Calu3 (cell line): Measurements from ENCODE around the gene MSANTD7. TPM values are rescaled to one million over a fixed set of nuclear protein-coding genes. Genes with fewer than 3 reads are reported as not detected.
A peak's percentile ranks its signal among the peaks of the same experiment; 100 is the strongest.
"Not testable (repeated sequence)": the region's sequence is repeated elsewhere in the genome, so short reads cannot be mapped to it uniquely, and the experiment has no call there.

Source experiments
- BruUV-seq: library from RNA; stranded (reverse); fragments of 400-500 nt; replicated peaks from 2 replicates; lab custom pipeline; 2021; lab: Mats Ljungman, UMichigan
- CTCF ChIA-PET: fragments of 300-600 bp; sonication (Branson Sonifier 250); formaldehyde crosslinking; loops from one replicate; lab custom pipeline; 2022; ENCODE audit warnings: antibody characterized with exemption; lab: Charles Lee
- DNase-seq: peaks from one replicate; pipeline ENCODE4 v3.0.0; 2022
- H3K27ac Mint-ChIP-seq: one replicate; pipeline ENCODE4 v1.8.0; 2022; ENCODE audit warnings: mixed read lengths; ENCODE audit not compliant: unreplicated experiment
- H3K27me3 Mint-ChIP-seq: one replicate; pipeline ENCODE4 v1.8.0; 2022; ENCODE audit warnings: mixed read lengths; ENCODE audit not compliant: unreplicated experiment
- H3K36me3 Mint-ChIP-seq: one replicate; pipeline ENCODE4 v1.8.0; 2022; ENCODE audit warnings: mild to moderate bottlenecking, moderate library complexity, mixed read lengths; ENCODE audit not compliant: insufficient read depth, unreplicated experiment
- H3K4me1 Mint-ChIP-seq: one replicate; pipeline ENCODE4 v1.8.0; 2022; ENCODE audit warnings: mild to moderate bottlenecking, low read depth, mixed read lengths; ENCODE audit not compliant: unreplicated experiment
- H3K4me3 Mint-ChIP-seq: one replicate; pipeline ENCODE4 v1.8.0; 2022; ENCODE audit warnings: mild to moderate bottlenecking, low read depth, moderate library complexity, mixed read lengths; ENCODE audit not compliant: unreplicated experiment
- H3K9me3 Mint-ChIP-seq: one replicate; pipeline ENCODE4 v1.8.0; 2022; ENCODE audit warnings: low read depth, mixed read lengths; ENCODE audit not compliant: unreplicated experiment
- CTCF ChIP-seq: fragments of 200-600 bp; IDR thresholded peaks from one replicate; pipeline ENCODE4 v1.8.0; 2022; ENCODE audit warnings: antibody characterized with exemption; ENCODE audit not compliant: unreplicated experiment
- intact Hi-C: fragments of 100-400 bp; cut with micrococcal nuclease; formaldehyde crosslinking; loops from one replicate; pipeline ENCODE4 v1.10.0; 2022; ENCODE audit not compliant: unreplicated experiment
- total RNA-seq: library from RNA; stranded (reverse); gene quantifications from 2 replicates; pipeline ENCODE4 v1.2.3, GENCODE V29; 2022

Gene MSANTD7
- total RNA-seq, 1 experiment from 2014 or later = 21.9 TPM

GRCh38 chr10:14859775-14860174, 21.7 kb downstream of the MSANTD7 start:
- BruUV-seq = no TSS peak
- Mint-ChIP-seq H3K27me3 (no peaks in the 10 kb centered on the region), H3K4me3 (no peak overlapping the region), H3K9me3 (no peaks in the 10 kb centered on the region), H3K4me1 (peaks cover 14% of the 10 kb centered on the region), H3K27ac (peak overlapping the region; percentile 31), H3K36me3 (peaks cover 7% of the 10 kb centered on the region)
- intact Hi-C loops = no loop called here
- CTCF ChIA-PET = no interaction called here
- no peak for DNase-seq
- no peak for TF ChIP-seq CTCF

GRCh38 chr10:14860791-14861190, 22.7 kb downstream of the MSANTD7 start:
- Mint-ChIP-seq H3K4me1 (peaks cover 14% of the 10 kb centered on the region), H3K27me3 (no peaks in the 10 kb centered on the region), H3K27ac (peak overlapping the region; percentile 31), H3K9me3 (no peaks in the 10 kb centered on the region), H3K36me3 (peaks cover 7% of the 10 kb centered on the region), H3K4me3 (no peak overlapping the region)
- TF ChIP-seq CTCF = no peak
- CTCF ChIA-PET = interaction anchor here (0.6 kb wide), 1 partner anchor 24 kb away, joined by 3 read pairs; no protein-coding TSS in a partner anchor
- DNase-seq = no peak
- BruUV-seq = no TSS peak
- intact Hi-C loops = no loop called here

GRCh38 chr10:14864466-14864865, 26.4 kb downstream of the MSANTD7 start:
- H3K27ac Mint-ChIP-seq, intact Hi-C loops, BruUV-seq, DNase-seq, H3K27me3 Mint-ChIP-seq, H3K9me3 Mint-ChIP-seq, H3K4me3 Mint-ChIP-seq: not testable (repeated sequence)
- CTCF ChIA-PET = interaction anchor here (0.7 kb wide), 1 partner anchor 276 kb away, joined by 13 read pairs; no protein-coding TSS in a partner anchor
- H3K36me3 Mint-ChIP-seq = peaks cover 15% of the 10 kb centered on the region
- peaks cover 14% of the 10 kb centered on the region for H3K4me1 Mint-ChIP-seq

GRCh38 chr10:14864871-14865270, 26.8 kb downstream of the MSANTD7 start:
- Mint-ChIP-seq H3K4me1 (peaks cover 13% of the 10 kb centered on the region), H3K36me3 (peaks cover 19% of the 10 kb centered on the region)
- intact Hi-C loops, H3K27ac Mint-ChIP-seq, BruUV-seq, DNase-seq, H3K9me3 Mint-ChIP-seq, H3K27me3 Mint-ChIP-seq, CTCF ChIA-PET, H3K4me3 Mint-ChIP-seq: not testable (repeated sequence)

- no peak for TF ChIP-seq CTCF
Measured at GRCh38 chr10:14873090-14873760, 35.1 kb downstream of the MSANTD7 start.

More at GRCh38 chr10:14873090-14873760, 35.1 kb downstream of the MSANTD7 start:
- no peak overlapping the region for H3K27ac Mint-ChIP-seq
- H3K36me3 Mint-ChIP-seq = peaks cover 29% of the 10 kb centered on the region
- H3K4me1 Mint-ChIP-seq = peaks cover 12% of the 10 kb centered on the region
- BruUV-seq = no TSS peak
- no peak for DNase-seq
- H3K4me3 Mint-ChIP-seq = no peak overlapping the region
- no peaks in the 10 kb centered on the region for H3K9me3 Mint-ChIP-seq
- CTCF ChIA-PET = no interaction called here
- intact Hi-C loops = no loop called here
- H3K27me3 Mint-ChIP-seq = no peaks in the 10 kb centered on the region
